Osteoblast (primary cell): Measurements from ENCODE around the gene EIF4G3. TPM values are rescaled to one million over a fixed set of nuclear protein-coding genes. Genes with fewer than 3 reads are reported as not detected.

ENCODE experiments used
- DNase-seq: peaks from one replicate; pipeline ENCODE4 v3.0.0; 2011; ENCODE audit warnings: low spot score, mixed read lengths; ENCODE audit not compliant: insufficient read length; ENCODE audit errors: missing footprints
- H2AFZ ChIP-seq: 2 replicates; pipeline ENCODE4 v1.6.0; 2011; ENCODE audit warnings: mild to moderate bottlenecking, low read length
- H3K27ac ChIP-seq: 2 replicates; pipeline ENCODE4 v1.5.1; 2011; ENCODE audit warnings: mild to moderate bottlenecking, low read depth, low read length, moderate library complexity
- H3K27me3 ChIP-seq: 2 replicates; pipeline ENCODE4 v1.6.0; 2012; ENCODE audit warnings: mild to moderate bottlenecking, control low read depth, inconsistent platforms, low read length, moderate library complexity; ENCODE audit not compliant: insufficient read depth
- H3K36me3 ChIP-seq: 2 replicates; pipeline ENCODE4 v1.5.1; 2011; ENCODE audit warnings: mild to moderate bottlenecking, low read length, control low read depth, moderate library complexity; ENCODE audit not compliant: insufficient read depth
- H3K4me1 ChIP-seq: 2 replicates; pipeline ENCODE4 v1.5.1; 2011; ENCODE audit warnings: mild to moderate bottlenecking, low read length, control low read depth, moderate library complexity; ENCODE audit not compliant: insufficient read depth
- H3K4me2 ChIP-seq: 2 replicates; pipeline ENCODE4 v1.6.0; 2011; ENCODE audit warnings: mild to moderate bottlenecking, low read length; ENCODE audit not compliant: insufficient read depth
- H3K4me3 ChIP-seq: fragments of 200-600 bp; sonication (generic); 3 replicates; pipeline ENCODE4 v1.5.1; 2012; ENCODE audit warnings: mild to moderate bottlenecking, low read length, inconsistent platforms; ENCODE audit not compliant: insufficient read depth
- H3K79me2 ChIP-seq: 2 replicates; pipeline ENCODE4 v1.6.0; 2012; ENCODE audit warnings: mild to moderate bottlenecking, low read length, control low read depth, inconsistent platforms; ENCODE audit not compliant: insufficient read depth
- H3K9me3 ChIP-seq: 2 replicates; pipeline ENCODE4 v1.5.1; 2011; ENCODE audit warnings: low read depth, low read length, control low read depth
- H4K20me1 ChIP-seq: 2 replicates; pipeline ENCODE4 v1.6.0; 2012; ENCODE audit warnings: mild to moderate bottlenecking, low read length, control low read depth; ENCODE audit not compliant: insufficient read depth
- total RNA-seq: library from RNA; depleted of rRNA; stranded (reverse); fragments of >200 nt; gene quantifications from 2 replicates; pipeline ENCODE4 v1.2.3, GENCODE V29; 2012
- TF ChIP-seq, protein P1 (sequence below): IDR thresholded peaks from 2 replicates; pipeline ENCODE4 v1.5.1; 2011; ENCODE audit warnings: mild to moderate bottlenecking, low read depth, low read length, moderate library complexity; ENCODE audit errors: extremely low read depth

Gene EIF4G3
- total RNA-seq, 1 donor = 55.0 TPM

DNA sequence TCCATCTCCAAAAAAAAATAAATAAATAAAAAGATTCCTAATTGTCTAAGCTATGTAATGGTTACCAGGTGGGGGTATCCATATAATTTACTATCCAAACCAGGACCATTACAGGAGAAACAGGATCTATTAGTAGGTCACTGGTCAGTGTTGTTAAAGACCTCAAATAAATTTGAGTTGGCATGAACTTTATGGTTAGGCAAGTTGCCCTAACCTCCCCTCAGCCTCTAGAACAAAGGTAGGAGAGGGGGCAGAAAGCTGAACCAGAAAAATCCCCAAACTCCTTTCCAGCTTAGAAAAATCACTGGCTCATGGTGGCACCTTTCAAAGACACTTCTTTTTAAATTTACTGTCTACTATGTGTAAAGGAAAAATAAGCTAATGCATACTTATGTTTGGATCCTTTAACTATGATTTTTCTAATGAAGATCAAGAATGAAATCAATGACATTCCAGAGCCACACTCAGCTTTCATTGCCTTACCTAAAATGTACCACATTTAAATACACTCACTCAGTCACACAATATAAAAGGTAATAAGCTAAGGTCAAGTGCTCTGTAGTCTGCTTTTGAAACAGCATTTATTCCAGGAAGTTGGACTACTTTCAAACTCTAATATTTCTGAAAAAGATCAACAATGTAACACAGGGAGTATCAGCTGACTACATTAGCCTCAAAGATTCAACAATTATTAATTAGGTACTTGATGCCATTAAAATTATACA is 13.8 kb downstream of the EIF4G3 start:
- Histone ChIP-seq H3K79me2 (peaks cover 98% of the 10 kb centered on the region), H3K4me1 (peaks cover 5% of the 10 kb centered on the region), H3K9me3 (no peaks in the 10 kb centered on the region), H2AFZ (no peak overlapping the region), H3K4me2 (no peak overlapping the region), H3K27me3 (no peaks in the 10 kb centered on the region), H4K20me1 (peaks cover 60% of the 10 kb centered on the region), H3K36me3 (peaks cover 10% of the 10 kb centered on the region), H3K4me3 (no peak overlapping the region), H3K27ac (no peak overlapping the region)
- TF ChIP-seq, protein P1, sequence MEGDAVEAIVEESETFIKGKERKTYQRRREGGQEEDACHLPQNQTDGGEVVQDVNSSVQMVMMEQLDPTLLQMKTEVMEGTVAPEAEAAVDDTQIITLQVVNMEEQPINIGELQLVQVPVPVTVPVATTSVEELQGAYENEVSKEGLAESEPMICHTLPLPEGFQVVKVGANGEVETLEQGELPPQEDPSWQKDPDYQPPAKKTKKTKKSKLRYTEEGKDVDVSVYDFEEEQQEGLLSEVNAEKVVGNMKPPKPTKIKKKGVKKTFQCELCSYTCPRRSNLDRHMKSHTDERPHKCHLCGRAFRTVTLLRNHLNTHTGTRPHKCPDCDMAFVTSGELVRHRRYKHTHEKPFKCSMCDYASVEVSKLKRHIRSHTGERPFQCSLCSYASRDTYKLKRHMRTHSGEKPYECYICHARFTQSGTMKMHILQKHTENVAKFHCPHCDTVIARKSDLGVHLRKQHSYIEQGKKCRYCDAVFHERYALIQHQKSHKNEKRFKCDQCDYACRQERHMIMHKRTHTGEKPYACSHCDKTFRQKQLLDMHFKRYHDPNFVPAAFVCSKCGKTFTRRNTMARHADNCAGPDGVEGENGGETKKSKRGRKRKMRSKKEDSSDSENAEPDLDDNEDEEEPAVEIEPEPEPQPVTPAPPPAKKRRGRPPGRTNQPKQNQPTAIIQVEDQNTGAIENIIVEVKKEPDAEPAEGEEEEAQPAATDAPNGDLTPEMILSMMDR = no peak
- no peak for DNase-seq

DNA sequence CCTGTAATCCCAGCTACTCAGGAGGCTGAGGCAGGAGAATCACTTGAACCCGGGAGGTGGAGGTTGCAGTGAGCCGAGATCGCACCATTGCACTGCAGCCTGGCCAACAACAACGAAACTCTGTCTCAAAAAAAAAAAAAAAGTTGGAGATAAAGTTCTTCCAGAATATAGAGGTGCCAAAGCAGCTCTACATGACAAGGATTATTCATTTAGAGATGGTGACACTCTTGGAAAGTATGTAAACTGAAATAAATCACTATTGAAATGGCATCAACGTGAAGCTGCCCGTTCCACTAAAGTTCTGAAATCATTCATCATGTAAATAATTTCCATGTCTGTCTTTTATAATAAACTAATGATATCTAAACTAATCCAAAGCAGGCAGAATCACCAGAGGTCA is 14.9 kb downstream of the EIF4G3 start:
- Histone ChIP-seq H3K4me3 (no peak overlapping the region), H3K79me2 (peaks cover 98% of the 10 kb centered on the region), H3K4me1 (peaks cover 5% of the 10 kb centered on the region), H3K9me3 (no peaks in the 10 kb centered on the region), H3K27ac (no peak overlapping the region), H3K36me3 (peaks cover 4% of the 10 kb centered on the region), H4K20me1 (peaks cover 62% of the 10 kb centered on the region), H2AFZ (no peak overlapping the region), H3K4me2 (no peak overlapping the region), H3K27me3 (no peaks in the 10 kb centered on the region)
- DNase-seq = no peak
- TF ChIP-seq, protein P1 = no peak

DNA sequence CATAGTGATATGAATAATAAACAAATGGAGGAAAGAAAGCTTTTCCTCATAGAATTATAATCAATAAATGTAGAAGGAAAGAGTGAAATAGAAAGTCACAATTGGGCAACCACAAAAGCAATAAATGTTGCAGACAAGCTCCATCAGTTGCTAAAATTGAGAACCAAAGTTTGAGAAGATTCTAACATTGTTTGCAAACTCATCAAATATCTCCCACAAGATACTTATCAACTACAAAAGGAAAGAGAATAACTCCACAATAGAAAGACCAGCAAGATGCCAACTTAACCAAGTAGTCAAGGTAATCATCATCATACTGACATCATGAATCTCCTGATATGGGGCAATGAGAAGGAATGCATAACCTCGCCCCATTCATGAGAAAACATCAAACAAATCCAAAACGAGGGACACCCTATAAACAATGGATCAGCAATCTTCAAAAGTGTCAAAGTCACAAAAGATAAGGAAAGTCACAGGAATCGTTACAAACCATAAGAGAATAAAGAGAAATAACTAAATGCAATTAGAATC is 16.4 kb downstream of the EIF4G3 start:
- H3K36me3 ChIP-seq = peaks cover 3% of the 10 kb centered on the region
- no peak overlapping the region for H3K4me3 ChIP-seq
- peaks cover 55% of the 10 kb centered on the region for H4K20me1 ChIP-seq
- H3K27ac ChIP-seq = no peak overlapping the region
- no peak for DNase-seq
- H3K27me3 ChIP-seq = no peaks in the 10 kb centered on the region
- no peaks in the 10 kb centered on the region for H3K9me3 ChIP-seq
- H2AFZ ChIP-seq = no peak overlapping the region
- no peaks in the 10 kb centered on the region for H3K4me1 ChIP-seq
- H3K79me2 ChIP-seq = peaks cover 98% of the 10 kb centered on the region
- TF ChIP-seq, protein P1 = no peak
- H3K4me2 ChIP-seq = no peak overlapping the region

DNA sequence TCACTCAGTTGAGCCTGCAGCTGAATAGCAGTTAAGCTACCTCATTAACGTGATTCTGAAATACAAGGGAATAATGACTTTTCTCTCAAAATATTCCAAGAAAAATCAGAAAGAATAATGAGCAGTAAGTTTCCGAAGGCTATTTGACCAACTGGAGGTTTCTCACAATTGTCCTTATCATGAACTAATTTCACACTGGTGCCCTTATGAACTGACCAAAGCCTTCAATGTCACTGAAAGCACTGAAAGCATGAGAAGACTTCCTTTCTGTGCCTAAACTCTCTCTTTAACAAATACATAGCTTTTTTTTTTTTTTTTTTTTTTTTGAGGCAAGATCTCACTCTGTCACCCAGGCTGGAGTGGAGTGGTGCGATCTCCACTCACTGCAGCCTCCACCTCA is 18.8 kb downstream of the EIF4G3 start:
- H3K4me3 ChIP-seq = no peak overlapping the region
- no peak overlapping the region for H2AFZ ChIP-seq
- no peaks in the 10 kb centered on the region for H3K9me3 ChIP-seq
- H3K79me2 ChIP-seq = peaks cover 96% of the 10 kb centered on the region
- no peak for DNase-seq
- TF ChIP-seq, protein P1 = no peak
- no peak overlapping the region for H3K4me2 ChIP-seq
- no peaks in the 10 kb centered on the region for H3K27me3 ChIP-seq
- peaks cover 5% of the 10 kb centered on the region for H3K36me3 ChIP-seq
- H3K4me1 ChIP-seq = peaks cover 3% of the 10 kb centered on the region
- H4K20me1 ChIP-seq = peaks cover 33% of the 10 kb centered on the region
- H3K27ac ChIP-seq = no peak overlapping the region
